CD4-positive, alpha-beta T cell treated with Interleukin-6 for 4 hours (primary cell): Measurements from ENCODE around the gene MYB.
"Not testable (repeated sequence)": the region's sequence is repeated elsewhere in the genome, so short reads cannot be mapped to it uniquely, and the experiment has no call there.

Source experiments
- DNase-seq: peaks from one replicate; pipeline ENCODE4 v3.0.0-alpha.2; 2020; ENCODE audit warnings: mixed read lengths

The MYB gene

DNA sequence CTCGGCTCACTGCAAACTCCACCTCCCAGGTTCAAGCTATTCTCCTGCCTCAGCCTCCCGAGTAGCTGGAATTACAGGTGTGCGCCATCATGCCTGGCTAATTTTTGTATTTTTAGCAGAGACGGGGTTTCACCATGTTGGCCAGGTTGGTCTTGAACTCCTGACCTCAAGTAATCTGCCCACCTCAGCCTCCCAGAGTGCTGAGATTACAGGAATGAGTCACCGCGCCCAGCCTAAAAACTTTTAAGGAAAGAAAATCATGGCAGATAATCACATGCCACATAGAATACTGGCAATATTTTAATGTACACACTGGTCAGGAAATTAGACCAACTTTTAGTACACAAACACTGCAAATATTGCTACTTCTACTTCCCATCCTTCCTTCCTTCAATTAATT lies 16.7 kb upstream of the MYB start:
- not testable (repeated sequence) for DNase-seq

DNA sequence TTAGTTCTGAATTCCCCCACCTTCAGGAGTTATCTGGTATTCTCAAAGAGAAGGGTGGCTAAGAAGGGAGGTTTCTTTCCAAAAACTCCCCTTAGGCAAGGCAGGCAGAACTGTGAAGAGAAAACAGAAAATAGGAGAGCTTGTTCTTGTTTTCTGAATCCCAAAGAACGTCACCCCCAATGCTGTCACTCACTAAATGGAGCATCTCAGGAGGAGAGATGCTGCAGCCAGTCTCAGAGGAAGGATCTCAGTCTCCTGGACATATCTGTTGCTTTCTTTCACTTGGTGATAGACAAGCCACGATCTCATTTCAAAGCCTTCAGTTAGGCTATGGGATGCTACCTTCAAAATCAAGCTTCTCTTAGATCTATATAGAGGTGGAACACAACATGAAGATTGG lies 16.1 kb upstream of the MYB start:
- no peak for DNase-seq

DNA sequence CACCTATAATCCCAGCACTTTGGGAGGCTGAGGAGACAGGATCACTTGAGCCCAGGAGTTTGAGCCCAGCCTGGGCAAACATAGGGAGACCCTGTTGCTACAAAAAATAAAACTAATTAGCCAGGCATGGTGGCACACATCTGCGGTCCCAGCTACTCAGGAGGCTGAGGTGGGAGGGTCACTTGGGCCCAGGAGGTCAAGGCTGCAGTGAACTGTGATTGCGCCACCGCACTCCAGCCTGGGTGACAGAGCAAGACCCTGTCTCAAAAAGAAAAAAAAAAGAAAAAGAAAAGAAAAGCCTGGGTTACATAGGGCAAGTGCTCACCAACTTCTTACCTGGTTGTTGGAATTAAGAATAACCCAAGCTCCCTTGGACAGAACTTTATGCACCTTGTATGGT lies 14.6 kb upstream of the MYB start:
- DNase-seq = no peak

DNA sequence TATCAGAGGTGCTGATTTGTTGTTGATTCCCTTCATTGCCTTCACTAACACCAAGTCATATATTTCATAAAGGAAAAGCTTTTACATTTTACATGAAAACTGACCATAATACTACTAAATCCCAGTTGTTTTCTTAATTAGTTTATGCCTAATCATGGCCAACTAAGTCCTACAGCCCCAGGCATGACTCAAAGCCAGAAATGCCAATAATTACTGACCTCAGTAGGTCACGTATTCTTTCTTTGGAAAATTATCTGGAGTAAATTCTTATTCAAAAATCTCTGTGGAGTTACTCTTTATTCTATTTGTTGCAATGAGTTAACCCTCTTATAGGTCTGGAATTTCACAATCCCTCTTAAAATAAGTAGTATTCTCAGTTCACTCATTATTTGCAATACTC lies 13.5 kb upstream of the MYB start:
- no peak for DNase-seq

DNA sequence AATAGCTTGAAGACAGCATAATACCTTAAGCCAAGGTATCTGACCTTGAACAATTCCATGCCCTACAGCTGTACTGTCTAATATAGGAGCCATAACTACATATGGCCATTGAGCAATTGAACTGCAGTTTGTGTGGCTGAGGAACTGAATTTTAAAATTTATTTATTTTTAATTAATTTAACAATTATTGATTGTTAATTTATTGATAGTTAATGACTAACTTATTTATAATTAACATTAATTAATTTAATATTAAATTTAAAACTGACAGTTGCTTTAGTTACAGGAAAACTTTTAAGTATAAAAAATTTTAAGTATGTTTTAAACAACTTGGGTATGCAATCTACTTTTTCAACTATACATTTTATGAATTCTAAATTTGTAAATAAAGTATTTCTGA lies 12.3 kb upstream of the MYB start:
- DNase-seq = no peak

DNA sequence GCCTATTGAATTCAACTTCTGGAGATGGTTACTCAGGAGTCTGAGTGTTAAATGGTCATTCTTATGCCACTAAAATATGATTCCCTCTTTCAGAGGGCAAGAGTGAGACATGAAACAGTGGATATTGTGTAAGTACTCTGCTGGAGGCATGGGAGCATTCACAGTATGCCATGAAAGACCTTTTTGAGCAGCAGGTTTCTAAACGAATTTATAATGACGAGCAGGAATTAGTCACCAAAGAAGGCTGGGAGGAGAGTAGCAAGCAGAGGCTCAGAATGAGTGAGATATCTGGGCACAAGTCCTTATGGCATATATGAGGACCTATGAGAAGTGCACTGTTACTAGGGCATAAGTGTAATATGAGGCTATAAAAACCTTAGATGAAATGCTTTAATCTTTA lies 10.9 kb upstream of the MYB start:
- DNase-seq = no peak

DNA sequence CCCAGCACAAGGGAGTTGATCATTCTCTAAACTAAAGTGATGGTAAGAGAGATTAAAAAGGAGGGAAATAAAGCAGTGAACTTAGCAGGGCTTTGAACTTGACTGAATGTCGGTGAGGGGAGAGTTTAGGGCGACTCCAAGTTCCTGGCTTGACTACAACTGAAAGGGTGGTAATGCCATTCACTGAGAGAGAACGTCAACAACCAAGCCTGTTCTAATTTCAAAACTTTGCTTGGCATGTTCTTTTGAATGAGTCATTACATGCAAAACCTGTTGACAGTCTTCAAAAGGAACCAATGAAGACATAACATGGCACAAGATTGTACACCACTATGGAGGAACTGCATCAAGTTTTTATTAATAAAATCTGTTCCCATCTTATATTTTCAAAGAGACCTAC lies 10.3 kb upstream of the MYB start:
- no peak for DNase-seq

DNA sequence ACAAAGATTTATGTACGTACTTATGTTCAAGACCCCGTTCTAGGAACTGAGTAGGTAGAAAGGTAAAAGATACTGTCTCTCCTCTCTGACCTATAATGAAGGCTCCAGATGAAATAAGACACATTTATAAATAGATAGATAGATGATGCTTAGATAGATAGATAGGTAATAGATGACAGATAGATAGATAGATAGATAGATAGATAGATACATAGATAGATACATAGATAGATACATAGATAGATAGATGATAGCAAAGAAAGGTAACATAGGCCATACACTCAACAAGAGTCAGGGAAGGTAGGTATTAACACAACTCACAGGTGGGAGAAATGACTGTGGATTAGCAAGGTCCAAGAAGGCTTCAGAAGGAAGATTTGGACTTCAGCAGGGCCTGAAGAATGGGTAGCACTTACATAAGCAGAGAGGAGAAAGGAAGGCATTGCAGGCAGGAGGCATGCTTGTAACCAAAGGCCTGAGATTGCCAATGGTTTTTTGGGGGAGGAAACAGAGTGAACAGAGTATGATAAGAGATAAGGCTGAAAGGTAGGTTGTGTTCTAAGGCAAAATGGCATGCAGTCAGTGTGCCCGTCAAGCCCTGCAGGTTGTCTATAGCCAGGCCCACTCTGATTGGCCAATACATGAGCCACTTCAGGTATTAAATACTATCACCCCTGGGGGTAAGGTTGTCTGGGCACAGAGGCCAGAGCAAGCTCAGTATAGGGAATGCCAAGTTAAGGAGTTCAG lies 7.7 kb upstream of the MYB start:
- no peak for DNase-seq

DNA sequence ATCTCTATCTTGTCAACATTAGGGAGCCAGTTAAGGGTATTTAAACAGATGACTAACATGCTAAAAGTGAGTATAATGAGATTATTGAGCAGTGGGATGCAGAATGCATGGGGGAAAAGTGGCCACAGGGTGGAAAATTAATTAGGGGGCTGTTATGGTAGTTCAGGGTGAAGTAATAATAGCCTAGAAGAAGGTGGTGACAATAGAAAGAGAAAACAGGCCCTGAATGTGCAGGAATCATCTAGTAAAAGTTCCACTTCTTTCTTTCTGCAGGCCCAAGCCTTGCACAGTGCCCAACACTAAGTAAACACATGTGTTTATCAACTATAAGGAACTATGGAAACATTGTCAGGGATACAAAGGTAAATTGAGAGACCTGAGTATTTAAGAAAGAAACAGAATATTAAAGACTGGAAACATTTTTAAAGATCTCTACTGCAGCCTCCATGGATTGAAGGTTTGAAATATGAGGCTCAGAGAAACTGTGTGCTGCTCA lies 7.1 kb upstream of the MYB start:
- DNase-seq = no peak

DNA sequence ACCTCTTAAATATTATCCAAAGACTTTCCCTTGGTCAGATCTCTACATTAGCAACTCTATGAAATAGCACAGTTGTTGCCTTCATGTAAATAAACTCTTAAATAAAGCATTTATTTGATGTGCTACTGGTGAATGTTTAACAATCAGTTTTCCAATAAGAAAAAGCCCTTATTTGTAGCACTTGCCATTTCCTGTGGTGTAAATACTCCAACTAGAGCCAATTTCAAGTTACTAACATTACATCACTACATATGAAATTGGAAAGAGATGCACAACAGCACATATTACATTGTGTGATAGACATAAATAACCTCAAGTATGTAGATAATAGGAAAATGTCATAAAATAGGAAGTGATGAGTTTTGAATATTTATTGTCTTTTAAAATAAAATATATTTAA lies 5.0 kb upstream of the MYB start:
- DNase-seq = no peak

DNA sequence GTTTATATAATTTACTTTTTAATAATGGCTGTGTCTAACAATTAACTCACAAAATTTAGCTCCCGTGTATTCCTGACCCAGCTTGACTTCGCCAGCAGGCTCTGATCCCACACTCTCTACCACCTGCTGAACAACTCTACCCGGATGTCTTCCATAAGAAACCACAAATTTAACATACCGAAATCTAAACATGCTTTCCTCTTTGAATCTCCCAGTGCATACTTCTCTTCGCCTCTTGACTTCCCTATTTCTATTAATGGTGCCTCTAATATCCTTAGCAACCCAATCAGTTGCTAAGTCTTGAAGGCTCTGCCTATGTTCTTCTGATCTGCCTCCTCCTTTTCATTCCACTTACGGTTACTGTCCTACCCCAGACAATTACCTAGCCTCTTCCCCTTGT lies 4.6 kb upstream of the MYB start:
- DNase-seq = no peak

DNA sequence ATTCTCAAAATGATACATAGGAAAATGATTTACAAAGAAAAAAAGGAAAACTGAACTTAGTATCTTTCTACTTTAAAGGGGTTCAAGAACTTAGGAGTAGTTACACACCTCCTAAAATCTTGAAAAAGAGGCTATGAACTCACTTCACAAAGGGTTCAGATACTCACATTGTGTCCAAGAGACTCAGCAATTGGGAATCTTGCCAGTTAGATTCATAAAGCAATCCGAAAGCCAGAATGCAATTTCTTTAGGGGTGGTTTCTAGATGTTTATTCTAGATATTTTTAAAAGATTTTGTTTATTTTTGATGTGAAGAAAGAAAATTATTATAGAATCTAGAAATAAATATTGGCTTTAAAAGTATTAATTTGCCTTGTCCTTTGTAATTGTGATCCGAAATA lies 1.7 kb upstream of the MYB start:
- no peak for DNase-seq

DNA sequence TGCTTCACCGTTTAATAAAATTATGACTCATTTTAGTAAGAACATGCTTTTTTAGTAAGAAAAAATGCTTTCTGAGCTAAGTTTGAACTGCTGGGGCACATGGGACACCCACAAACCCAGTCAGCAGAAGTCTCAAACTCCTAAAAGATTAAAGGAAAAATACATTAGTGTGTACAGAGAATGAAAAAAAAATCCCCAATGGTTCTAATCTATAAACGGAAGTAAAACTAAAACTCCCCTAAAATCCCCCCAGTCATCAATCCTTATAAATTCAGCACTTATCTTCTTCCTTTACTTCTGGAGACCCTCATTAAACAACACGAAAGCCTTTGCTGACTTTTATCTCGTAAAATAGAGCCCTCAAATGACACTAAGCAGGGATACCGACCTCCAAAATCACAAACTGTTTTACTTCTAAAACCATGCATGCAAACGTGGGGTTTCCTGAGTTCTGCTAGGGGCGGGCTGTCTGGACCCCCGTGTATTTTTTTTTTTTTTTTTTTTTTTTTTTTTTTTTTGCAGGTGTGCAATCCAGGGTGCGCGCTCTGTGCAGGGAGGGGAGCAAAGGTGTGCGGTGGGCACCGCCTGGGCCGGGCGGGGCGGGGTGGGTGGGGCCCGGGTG lies 1.1 kb upstream of the MYB start:
- DNase-seq = peak; percentile 18

DNA sequence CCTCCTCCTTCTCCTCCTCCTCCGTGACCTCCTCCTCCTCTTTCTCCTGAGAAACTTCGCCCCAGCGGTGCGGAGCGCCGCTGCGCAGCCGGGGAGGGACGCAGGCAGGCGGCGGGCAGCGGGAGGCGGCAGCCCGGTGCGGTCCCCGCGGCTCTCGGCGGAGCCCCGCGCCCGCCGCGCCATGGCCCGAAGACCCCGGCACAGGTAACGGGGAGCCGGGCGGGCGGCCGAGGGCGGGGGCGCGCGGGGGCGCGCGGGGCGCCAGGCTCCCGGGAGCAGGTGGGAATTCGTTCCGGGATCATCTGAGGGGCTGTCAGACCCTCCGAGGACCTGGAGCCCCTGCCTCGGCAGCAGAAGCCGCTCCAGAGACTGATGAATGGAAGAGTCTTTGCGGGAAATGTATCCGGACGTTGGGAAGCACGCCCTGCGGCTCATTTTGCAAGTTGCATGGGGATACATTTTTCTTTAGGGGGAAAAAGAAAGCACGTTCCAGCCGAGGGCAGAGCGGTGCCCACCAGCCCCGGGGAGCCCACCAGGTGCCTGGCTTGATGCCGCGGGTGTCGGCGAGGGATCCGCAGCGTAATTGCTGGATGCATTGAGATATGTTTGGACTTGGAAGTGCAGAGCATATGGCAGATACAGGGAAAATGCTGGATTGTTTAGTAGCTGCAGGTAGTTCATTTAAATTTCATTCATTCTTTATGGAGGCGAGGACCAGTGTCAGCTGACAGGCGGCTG lies 394 bp downstream of the MYB start:
- peak; percentile 32 for DNase-seq

DNA sequence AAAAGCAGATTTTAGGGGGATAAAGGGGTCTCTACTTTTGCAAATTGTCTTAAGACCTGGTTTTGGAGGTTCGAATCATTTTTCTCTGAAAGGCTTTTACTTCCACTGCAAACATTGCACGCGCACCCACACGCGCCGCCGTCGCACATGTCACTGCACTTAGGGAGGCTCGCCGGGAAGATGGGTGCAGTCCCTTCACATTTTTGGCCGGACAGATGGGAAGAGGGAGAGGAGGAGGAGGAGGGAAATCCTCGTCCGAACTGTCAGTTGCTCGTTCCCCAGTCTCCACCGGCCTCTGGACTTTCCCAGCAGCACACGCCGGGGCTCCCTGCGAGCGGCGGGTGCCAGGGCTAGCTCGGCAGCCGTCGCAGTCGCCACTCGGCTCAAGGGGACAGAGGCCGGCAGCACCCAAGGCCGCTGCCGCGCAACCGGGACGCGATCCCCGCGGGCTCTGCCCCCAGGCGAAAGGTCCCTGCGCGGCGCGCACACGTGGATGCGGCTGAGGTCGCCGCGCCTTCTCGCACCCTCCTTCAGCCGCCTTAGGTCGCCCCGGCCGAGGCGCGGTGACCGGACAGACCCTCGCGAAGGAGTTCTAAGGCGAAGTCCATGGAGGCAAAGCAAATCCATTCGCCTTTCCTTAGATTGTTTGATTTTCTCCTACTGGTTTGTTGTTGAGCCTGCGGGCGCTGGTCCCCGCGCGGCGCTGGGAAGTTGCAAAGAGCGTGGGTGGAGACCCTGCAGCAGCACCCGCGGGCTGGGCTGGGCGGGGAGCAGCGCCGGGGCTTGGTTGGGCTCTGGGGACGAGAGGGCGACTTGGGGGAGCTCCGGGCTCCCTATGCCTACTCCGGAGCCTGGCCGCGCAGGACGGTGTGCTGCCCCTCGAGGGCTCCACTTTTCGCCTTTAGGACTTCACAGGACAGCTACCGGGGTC lies 1.2 kb downstream of the MYB start:
- peak; percentile 64 for DNase-seq

DNA sequence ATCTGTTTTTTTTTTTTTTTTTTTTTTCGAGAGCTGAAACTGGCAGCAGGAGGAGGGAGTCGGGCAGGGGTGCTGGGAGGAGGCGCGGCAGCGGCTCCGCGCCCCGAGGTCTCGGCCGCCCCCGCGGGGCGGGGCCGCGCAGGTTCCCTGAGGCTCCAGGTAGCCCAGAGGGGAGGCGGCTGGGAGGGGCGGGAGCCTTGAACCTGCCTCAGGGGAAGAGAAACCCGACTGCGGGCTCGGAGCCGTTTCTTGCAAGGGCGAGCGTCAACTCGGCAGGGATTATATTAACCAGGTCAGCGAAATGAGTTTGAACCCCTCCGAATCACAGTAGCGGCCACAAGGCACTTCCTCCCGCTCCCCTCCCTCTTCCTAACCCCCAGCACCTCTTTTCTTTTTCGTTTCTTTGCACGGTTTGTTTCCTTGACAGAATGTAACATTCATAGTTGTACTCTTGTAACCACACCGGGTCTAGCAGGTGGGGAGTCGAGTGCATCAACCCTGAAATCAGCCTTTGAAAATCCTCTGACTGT lies 2.0 kb downstream of the MYB start:
- DNase-seq = peak; percentile 87

DNA sequence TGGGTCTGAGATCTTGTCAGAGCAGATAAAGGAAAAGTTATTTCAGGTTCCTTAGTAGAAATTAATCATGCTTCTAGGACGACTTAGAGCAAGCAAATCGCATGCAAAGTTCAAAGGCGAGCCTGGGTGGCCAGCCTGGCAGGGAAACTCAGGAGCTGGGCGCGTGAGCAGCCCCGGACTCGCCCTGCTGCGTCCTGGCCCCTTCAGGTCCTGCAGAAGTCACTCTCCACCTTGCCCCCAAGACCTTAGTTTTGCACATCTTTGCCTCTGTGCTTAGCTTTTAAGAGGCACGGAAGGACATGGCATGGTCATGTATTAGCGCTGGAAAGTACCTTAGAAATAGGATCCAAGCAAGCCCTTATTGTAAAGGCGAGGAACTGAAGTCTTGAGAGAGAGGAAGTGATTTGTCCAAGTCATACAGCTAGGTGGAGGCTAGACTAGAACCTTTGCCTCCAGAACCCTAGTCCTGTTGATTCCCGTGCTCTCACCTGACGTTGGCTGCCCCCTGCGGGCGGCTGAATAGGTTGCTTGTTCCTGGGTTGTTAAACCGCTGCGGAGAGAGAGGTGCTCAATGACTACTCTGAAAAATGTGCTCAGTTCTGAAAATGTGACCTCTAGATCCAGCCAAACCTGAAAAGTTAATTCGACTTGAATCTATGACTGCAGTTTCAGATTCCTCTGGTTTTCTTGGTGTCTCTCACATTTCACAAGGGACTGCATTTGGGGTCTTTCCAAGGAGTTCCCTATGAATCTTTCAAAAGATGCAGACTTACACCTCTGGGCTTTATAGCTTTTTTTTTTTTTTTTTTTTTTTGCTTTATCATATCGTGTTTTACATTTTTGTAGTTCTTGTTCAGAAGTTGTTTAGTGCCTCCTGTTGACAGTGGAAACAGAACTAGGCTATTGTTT lies 2.7 kb downstream of the MYB start:
- DNase-seq = peak; percentile 87

DNA sequence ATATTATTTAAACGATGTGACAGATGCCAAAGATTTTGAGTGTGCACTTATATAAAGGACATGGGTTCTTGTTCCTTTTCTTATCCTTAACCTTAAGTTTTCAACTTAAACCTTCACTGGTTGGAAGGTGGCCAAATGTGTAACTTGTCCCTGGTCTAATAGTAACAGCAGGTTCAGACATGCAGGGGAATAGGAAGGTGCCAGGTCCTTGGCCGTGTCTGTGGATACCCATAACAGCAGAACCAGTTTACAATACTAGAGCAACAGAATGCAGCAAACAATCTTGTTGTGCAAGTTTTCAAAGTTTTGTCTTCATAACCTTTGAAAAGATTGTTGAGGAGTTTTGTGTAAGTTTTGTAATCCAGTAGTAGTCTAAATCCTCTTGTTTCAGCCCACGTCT lies 4.4 kb downstream of the MYB start:
- no peak for DNase-seq

DNA sequence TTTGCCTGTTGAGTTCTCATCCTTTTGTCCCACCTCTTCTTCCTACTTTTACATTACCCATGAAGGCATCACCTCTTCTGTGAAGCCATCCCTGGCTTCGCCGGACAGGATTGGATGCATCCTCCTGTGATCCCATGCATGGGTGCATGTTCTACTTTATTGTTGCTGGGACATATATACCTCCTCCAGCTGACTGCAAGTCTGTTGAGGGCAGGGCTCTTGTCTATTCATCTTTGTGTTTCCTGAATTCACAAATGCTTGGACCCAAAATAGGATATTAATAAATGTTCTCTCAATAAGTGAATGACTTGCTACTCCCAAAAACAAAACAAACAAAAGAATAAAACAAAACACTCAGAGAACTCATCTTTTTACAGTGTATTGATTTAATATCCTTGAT lies 5.1 kb downstream of the MYB start:
- no peak for DNase-seq

DNA sequence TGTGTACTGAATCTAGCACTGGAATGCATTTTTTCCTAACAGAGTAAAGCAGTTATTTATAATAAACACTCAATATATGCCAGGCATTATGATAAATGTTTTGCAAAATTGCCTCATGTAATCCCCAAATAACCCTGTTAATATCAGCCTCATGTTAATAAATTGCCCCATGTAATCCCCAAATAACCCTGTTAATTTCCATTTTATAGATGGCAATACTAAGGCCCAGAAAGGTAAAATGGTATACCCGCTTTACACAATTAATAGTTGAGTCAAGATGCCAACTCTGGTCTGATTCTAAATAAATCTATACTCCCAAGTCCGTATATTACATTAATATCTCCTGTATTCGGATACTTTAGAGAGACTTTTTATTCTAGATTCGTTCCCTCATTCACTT lies 6.3 kb downstream of the MYB start:
- DNase-seq = no peak

DNA sequence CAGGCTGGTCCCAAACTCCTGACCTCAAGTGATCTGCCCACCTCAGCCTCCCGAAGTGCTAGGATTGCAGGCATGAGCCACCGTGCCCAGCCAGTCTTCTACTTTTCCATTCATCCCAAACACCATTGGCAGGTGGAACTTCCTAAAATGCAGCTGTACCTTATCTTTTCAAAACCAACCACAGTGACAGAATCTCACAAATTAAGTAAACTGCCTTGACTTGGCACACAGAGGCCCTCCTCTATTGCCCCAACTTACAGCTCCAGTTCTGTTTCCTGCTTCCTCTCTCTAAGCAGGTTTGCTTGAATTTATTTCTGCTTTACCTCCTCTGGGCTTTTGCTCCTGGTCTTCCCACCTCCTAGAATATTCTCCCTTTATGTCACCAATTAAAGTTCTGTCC lies 7.6 kb downstream of the MYB start:
- no peak for DNase-seq

DNA sequence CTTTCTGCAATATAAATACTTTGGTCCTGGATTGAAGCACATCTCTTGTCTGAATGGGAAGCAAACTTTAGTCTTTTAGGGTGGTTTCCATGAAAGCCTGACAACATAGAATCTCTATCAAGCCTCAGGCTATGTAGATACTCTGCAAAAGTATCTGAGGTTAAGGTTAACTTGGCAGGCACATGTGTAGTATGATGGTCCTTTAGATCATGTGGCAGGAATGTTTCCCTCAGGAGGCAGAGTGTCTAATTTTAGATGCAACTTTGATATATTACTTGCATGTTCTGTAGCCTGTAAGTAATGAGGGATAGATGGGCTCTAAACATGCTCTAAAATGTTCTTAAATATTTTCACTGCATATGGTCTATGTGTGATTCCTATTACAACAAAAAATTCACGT lies 8.2 kb downstream of the MYB start:
- no peak for DNase-seq
